Neural cell (in vitro differentiated cells): Measurements from ENCODE around the gene KCNJ10. TPM values are rescaled to one million over a fixed set of nuclear protein-coding genes. Genes with fewer than 3 reads are reported as not detected.

ENCODE experiments used
- H2AFZ ChIP-seq: fragments of 200-600, 300-800 bp; sonication (generic), shearing (Covaris generic); 2 replicates; pipeline ENCODE4 v1.6.0; 2014; ENCODE audit warnings: low read depth, mild to moderate bottlenecking, antibody characterized with exemption, low read length, moderate library complexity
- H3F3A ChIP-seq: fragments of 200-600 bp; shearing (Covaris generic); 2 replicates; pipeline ENCODE4 v1.6.1; 2016; ENCODE audit warnings: mild to moderate bottlenecking, moderate library complexity, mixed read lengths, antibody characterized with exemption, low read length; ENCODE audit not compliant: insufficient read depth, poor library complexity, severe bottlenecking
- H3K27ac ChIP-seq: fragments of 200-600, 300-800 bp; sonication (generic), shearing (Covaris generic); 2 replicates; pipeline ENCODE4 v1.5.1; 2014; ENCODE audit warnings: mild to moderate bottlenecking, low read length, moderate library complexity
- H3K27me3 ChIP-seq: fragments of 300-800, 200-600 bp; sonication (generic), shearing (Covaris generic); 2 replicates; pipeline ENCODE4 v1.6.0; 2014; ENCODE audit warnings: mild to moderate bottlenecking, low read depth, low read length, moderate library complexity; ENCODE audit not compliant: insufficient read depth
- H3K36me3 ChIP-seq: fragments of 300-800, 200-600 bp; sonication (generic), shearing (Covaris generic); 2 replicates; pipeline ENCODE4 v1.5.1; 2014; ENCODE audit warnings: mild to moderate bottlenecking, antibody characterized with exemption, low read length, moderate library complexity; ENCODE audit not compliant: insufficient read depth
- H3K4me2 ChIP-seq: fragments of 300-800, 200-600 bp; sonication (generic), shearing (Covaris generic); 2 replicates; pipeline ENCODE4 v1.6.0; 2014; ENCODE audit warnings: mild to moderate bottlenecking, low read length
- H3K4me3 ChIP-seq: fragments of 300-800, 200-600 bp; sonication (generic), shearing (Covaris generic); 2 replicates; pipeline ENCODE4 v1.5.1; 2014; ENCODE audit warnings: mild to moderate bottlenecking, low read length, moderate library complexity
- H3K79me2 ChIP-seq: fragments of 200-600 bp; shearing (Covaris generic); replicated peaks from 2 replicates; pipeline ENCODE4 v1.6.0; 2014; ENCODE audit warnings: mild to moderate bottlenecking, low read length, moderate library complexity; ENCODE audit not compliant: insufficient read depth
- H3K9ac ChIP-seq: fragments of 300-800, 200-600 bp; sonication (generic), shearing (Covaris generic); 2 replicates; pipeline ENCODE4 v1.6.1; 2016; ENCODE audit warnings: mild to moderate bottlenecking, low read length, mixed read lengths
- H3K9me2 ChIP-seq: fragments of 200-600 bp; shearing (Covaris generic); 2 replicates; pipeline ENCODE4 v1.6.1; 2016; ENCODE audit warnings: mild to moderate bottlenecking, low read length, mixed read lengths; ENCODE audit not compliant: insufficient read depth
- H3K9me3 ChIP-seq: fragments of 200-600, 300-800 bp; sonication (generic), shearing (Covaris generic); 2 replicates; pipeline ENCODE4 v1.6.1; 2016; ENCODE audit warnings: mild to moderate bottlenecking, mixed run types, low read length, moderate library complexity, mixed read lengths
- H4K20me1 ChIP-seq: fragments of 200-600 bp; shearing (Covaris generic); 2 replicates; pipeline ENCODE4 v1.6.1; 2016; ENCODE audit warnings: mild to moderate bottlenecking, mixed run types; ENCODE audit not compliant: insufficient read depth
- CTCF ChIP-seq: fragments of 450-650 bp; IDR thresholded peaks from 2 replicates; pipeline ENCODE4 v1.5.1; 2014; ENCODE audit warnings: antibody characterized with exemption, mild to moderate bottlenecking, moderate library complexity; ENCODE audit not compliant: poor library complexity, severe bottlenecking
- EP300 ChIP-seq: fragments of 450-650 bp; conservative IDR thresholded peaks from 2 replicates; pipeline ENCODE4 v1.6.1; 2014; ENCODE audit warnings: antibody characterized with exemption, mild to moderate bottlenecking, moderate library complexity; ENCODE audit not compliant: poor library complexity, severe bottlenecking
- EZH2 ChIP-seq: fragments of 200-600, 300-800 bp; shearing (Covaris generic), sonication (generic); IDR thresholded peaks from 2 replicates; pipeline ENCODE4 v1.6.1; 2014; ENCODE audit warnings: antibody characterized with exemption, low read length, borderline replicate concordance, mild to moderate bottlenecking; ENCODE audit not compliant: insufficient read depth, poor library complexity, severe bottlenecking
- MXI1 ChIP-seq: fragments of 450-650 bp; conservative IDR thresholded peaks from 2 replicates; pipeline ENCODE4 v1.6.1; 2014; ENCODE audit warnings: antibody characterized with exemption, mild to moderate bottlenecking; ENCODE audit not compliant: poor library complexity, severe bottlenecking
- POLR2AphosphoS5 ChIP-seq: IDR thresholded peaks from 2 replicates; pipeline ENCODE4 v1.6.1; 2012
- RAD21 ChIP-seq: fragments of 450-650 bp; conservative IDR thresholded peaks from 2 replicates; pipeline ENCODE4 v1.6.1; 2014; ENCODE audit warnings: antibody characterized with exemption, mild to moderate bottlenecking, moderate library complexity
- REST ChIP-seq: IDR thresholded peaks from 2 replicates; pipeline ENCODE4 v1.6.1; 2012; ENCODE audit warnings: borderline replicate concordance
- SMC3 ChIP-seq: fragments of 450-650 bp; conservative IDR thresholded peaks from 2 replicates; pipeline ENCODE4 v1.6.1; 2014; ENCODE audit warnings: antibody characterized with exemption, mild to moderate bottlenecking, moderate library complexity; ENCODE audit not compliant: poor library complexity
- TAF1 ChIP-seq: IDR thresholded peaks from 2 replicates; pipeline ENCODE4 v1.6.1; 2012; ENCODE audit warnings: low read depth
- polyA plus RNA-seq: library from polyadenylated mRNA; depleted of rRNA; stranded (reverse); fragments of >200 nt; gene quantifications from 2 replicates; pipeline ENCODE4 v1.2.3, GENCODE V29; 2014

Gene KCNJ10
- polyA plus RNA-seq, 1 donor from 2014 or later = not detected

GRCh38 chr1:160032165-160032820 is 37.7 kb downstream of the KCNJ10 start:
- H3K36me3 ChIP-seq = no peaks in the 10 kb centered on the region
- no peaks in the 10 kb centered on the region for H3K27me3 ChIP-seq
- no peaks in the 10 kb centered on the region for H4K20me1 ChIP-seq
- H3K9ac ChIP-seq = peak overlapping the region; percentile 72
- peaks cover 5% of the 10 kb centered on the region for H3F3A ChIP-seq
- H3K27ac ChIP-seq = peak overlapping the region; percentile 82
- H3K4me2 ChIP-seq = peak overlapping the region; percentile 49
- H2AFZ ChIP-seq = peak overlapping the region; percentile 60
- TF ChIP-seq SMC3 = peak; percentile 2
- TF ChIP-seq MXI1 = no peak
- peak; percentile 85 for TF ChIP-seq TAF1
- peak; percentile 44 for TF ChIP-seq POLR2AphosphoS5
- peak; percentile 63 for TF ChIP-seq REST
- H3K79me2 ChIP-seq = no peaks in the 10 kb centered on the region
- H3K9me2 ChIP-seq = no peaks in the 10 kb centered on the region
- peak overlapping the region; percentile 83 for H3K4me3 ChIP-seq
- H3K9me3 ChIP-seq = no peaks in the 10 kb centered on the region

GRCh38 chr1:160031365-160032164 is 38.4 kb downstream of the KCNJ10 start, which contains the start of gene PIGM:
Gene PIGM, minus strand, starts transcription at chr1:160031990. Its CDS starts 251 bp downstream, at chr1:160031739.
- H3K9ac ChIP-seq = peak within 1 kb of the TSS; percentile 72
- H4K20me1 ChIP-seq = no peaks in the 10 kb centered on the region
- no peaks in the 10 kb centered on the region for H3K9me3 ChIP-seq
- peak within 1 kb of the TSS; percentile 65 for H2AFZ ChIP-seq
- H3K27me3 ChIP-seq = no peaks in the 10 kb centered on the region
- H3K36me3 ChIP-seq = no peaks in the 10 kb centered on the region
- peak within 1 kb of the TSS; percentile 83 for H3K4me3 ChIP-seq
- TF ChIP-seq RAD21 = peak; percentile 48
- TF ChIP-seq EZH2 = no peak
- peak; percentile 66 for TF ChIP-seq EP300
- TF ChIP-seq CTCF = no peak
- TF ChIP-seq REST = no peak
- TF ChIP-seq POLR2AphosphoS5 = peak; percentile 58
- peak; percentile 79 for TF ChIP-seq MXI1
- no peak for TF ChIP-seq TAF1
- TF ChIP-seq SMC3 = peak; percentile 52
- peaks cover 5% of the 10 kb centered on the region for H3F3A ChIP-seq
- peak within 1 kb of the TSS; percentile 74 for H3K4me2 ChIP-seq
- H3K79me2 ChIP-seq = no peaks in the 10 kb centered on the region
- peak within 1 kb of the TSS; percentile 82 for H3K27ac ChIP-seq
- H3K9me2 ChIP-seq = no peaks in the 10 kb centered on the region
